Measurements from ENCODE around the gene LGMN. TPM values are rescaled to one million over a fixed set of nuclear protein-coding genes. Genes with fewer than 3 reads are reported as not detected.

The LGMN gene
- total and polyA plus RNA-seq, 2 of the 8 experiments (the other 6 are each of a cell fraction or from before 2014, with no cell fraction given) = 57.4 to 83.4 TPM

DNA sequence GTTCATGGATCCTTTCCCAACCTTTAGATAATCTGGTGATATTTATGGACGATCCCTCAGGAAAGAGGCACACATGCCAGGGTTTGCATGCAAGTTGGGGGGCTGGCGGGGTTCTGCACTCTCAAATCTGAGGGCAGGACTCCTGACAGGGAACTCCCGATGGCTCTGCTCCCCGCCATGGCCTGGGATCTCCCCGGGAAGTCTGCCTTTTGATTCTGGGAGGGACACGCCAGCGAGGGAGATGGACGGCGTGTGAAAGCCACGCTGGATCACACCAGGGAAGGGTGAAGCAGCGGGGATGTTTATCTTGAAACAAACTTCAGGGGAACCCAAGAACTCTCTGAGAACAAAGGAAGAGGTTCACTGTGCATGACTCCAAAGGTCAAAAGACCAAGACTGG lies 43.6 kb downstream of the LGMN start:
- Histone ChIP-seq H2BK15ac (ENCODE audit: low read length) (no peak overlapping the region), H2AK5ac (ENCODE audit: low read depth, low read length) (no peak overlapping the region), H3K23me2 (ENCODE audit: low read depth, low read length) (no peaks in the 10 kb centered on the region), H3K23ac (ENCODE audit: insufficient read length) (no peak overlapping the region), H2AFZ (ENCODE audit: low read length) (no peak overlapping the region), H3K4me3 (ENCODE audit: extremely low read depth in 1 of 4, insufficient read depth in 2 of 4, low read depth in 3 of 4, low read length in 4 of 4) (no peak overlapping the region), H3K9me3 (ENCODE audit: insufficient read depth in 2 of 2, low read depth in 1 of 2, low read length in 1 of 2) (no peaks in the 10 kb centered on the region), H4K91ac (replicated peaks; ENCODE audit: insufficient read length, low read length) (no peak overlapping the region), H3K56ac (replicated peaks; ENCODE audit: insufficient read length, low read depth, low read length) (no peak overlapping the region), H3K4me1 (replicated peaks in 1 of 4; ENCODE audit: control insufficient read depth in 3 of 4, insufficient read depth in 4 of 4, low read length in 3 of 4) (peaks cover 0 to 3% (median 0%) of the 10 kb centered on the region in 4 experiments; a peak in 1 of 7 replicates), H3K9ac (replicated peaks in 1 of 4; ENCODE audit: extremely low read depth in 1 of 4, low read depth in 3 of 4, low read length in 3 of 4) (no peak overlapping the region), H3K36me3 (ENCODE audit: control insufficient read depth in 2 of 4, insufficient read depth in 4 of 4, low read length in 3 of 4) (peaks cover 0 to 22% (median 1%) of the 10 kb centered on the region in 4 experiments; a peak in 5 of 8 replicates), H3K4me2 (ENCODE audit: insufficient read depth in 1 of 2, low read depth in 2 of 2, low read length in 2 of 2) (no peak overlapping the region), H3K14ac (ENCODE audit: insufficient read length) (no peak overlapping the region), H3K18ac (ENCODE audit: extremely low read depth, low read length) (no peak overlapping the region), H3K27ac (ENCODE audit: low read depth, low read length) (no peak overlapping the region), H3K27me3 (replicated peaks in 1 of 4; ENCODE audit: control insufficient read depth in 3 of 4, extremely low read depth in 1 of 4, insufficient read depth in 3 of 4, low read length in 3 of 4) (no peaks in the 10 kb centered on the region), H4K8ac (ENCODE audit: extremely low read depth, insufficient read depth, low read length) (no peak overlapping the region), H2BK5ac (ENCODE audit: low read depth, low read length) (no peak overlapping the region), H4K20me1 (replicated peaks in 1 of 2; ENCODE audit: control insufficient read depth in 1 of 2, insufficient read depth in 2 of 2, low read length in 2 of 2) (no peaks in the 10 kb centered on the region), H2BK12ac (ENCODE audit: low read depth, low read length) (no peak overlapping the region), H4K5ac (ENCODE audit: insufficient read length, low read depth, low read length) (no peak overlapping the region), H2BK120ac (replicated peaks; ENCODE audit: low read depth, low read length) (no peak overlapping the region), H3K79me2 (ENCODE audit: control insufficient read depth in 1 of 2, insufficient read depth in 2 of 2, low read length in 2 of 2) (no peaks in the 10 kb centered on the region), H3K79me1 (ENCODE audit: low read depth, low read length) (no peaks in the 10 kb centered on the region), H2BK20ac (ENCODE audit: low read length) (no peak overlapping the region), H3K4ac (replicated peaks; ENCODE audit: insufficient read length, low read depth, low read length) (no peak overlapping the region)
- WGBS, 2 experiments (ENCODE audit: extremely low coverage in 1 of 2, insufficient coverage in 1 of 2, insufficient read length in 1 of 2, insufficient replicate concordance in 2 of 2, low coverage in 1 of 2, low lambda C conversion rate in 2 of 2, missing lambda C conversion rate in 1 of 2) = 87% methylated on average over 11 of the region's 11 CpGs; no CpG with 5 or more reads in 1 of the 2 experiments
- DNase-seq (ENCODE audit: low read depth in 1 of 2, low spot score in 2 of 2) (no peak), FAIRE-seq (no peak)
- POLR2A ChIA-PET (ENCODE audit: partially characterized antibody) = no interaction called here
- CTCF ChIA-PET (ENCODE audit: partially characterized antibody) = interaction anchor here (1.2 to 2.1 kb wide), 3 partner anchors 9 to 15 kb away, joined by 3 to 5 read pairs (median 4); no protein-coding TSS in a partner anchor
- TF ChIP-seq EGR1 (IDR thresholded peaks at IDR 0.05; ENCODE audit: borderline replicate concordance, low read depth, low read length) (no peak), ATF2 (IDR thresholded peaks at IDR 0.05; ENCODE audit: low read length) (no peak), SP2 (IDR thresholded peaks at IDR 0.05; ENCODE audit: low read length) (no peak), SRF (IDR thresholded peaks at IDR 0.05; ENCODE audit: low read depth, low read length) (no peak), KDM5A (IDR thresholded peaks at IDR 0.05; ENCODE audit: low read length) (no peak), TAF7 (optimal IDR thresholded peaks at IDR 0.05; ENCODE audit: borderline replicate concordance, low read depth, low read length) (no peak), SIRT6 (IDR thresholded peaks at IDR 0.05; ENCODE audit: low read length) (no peak)
- TF ChIP-seq, protein P1, sequence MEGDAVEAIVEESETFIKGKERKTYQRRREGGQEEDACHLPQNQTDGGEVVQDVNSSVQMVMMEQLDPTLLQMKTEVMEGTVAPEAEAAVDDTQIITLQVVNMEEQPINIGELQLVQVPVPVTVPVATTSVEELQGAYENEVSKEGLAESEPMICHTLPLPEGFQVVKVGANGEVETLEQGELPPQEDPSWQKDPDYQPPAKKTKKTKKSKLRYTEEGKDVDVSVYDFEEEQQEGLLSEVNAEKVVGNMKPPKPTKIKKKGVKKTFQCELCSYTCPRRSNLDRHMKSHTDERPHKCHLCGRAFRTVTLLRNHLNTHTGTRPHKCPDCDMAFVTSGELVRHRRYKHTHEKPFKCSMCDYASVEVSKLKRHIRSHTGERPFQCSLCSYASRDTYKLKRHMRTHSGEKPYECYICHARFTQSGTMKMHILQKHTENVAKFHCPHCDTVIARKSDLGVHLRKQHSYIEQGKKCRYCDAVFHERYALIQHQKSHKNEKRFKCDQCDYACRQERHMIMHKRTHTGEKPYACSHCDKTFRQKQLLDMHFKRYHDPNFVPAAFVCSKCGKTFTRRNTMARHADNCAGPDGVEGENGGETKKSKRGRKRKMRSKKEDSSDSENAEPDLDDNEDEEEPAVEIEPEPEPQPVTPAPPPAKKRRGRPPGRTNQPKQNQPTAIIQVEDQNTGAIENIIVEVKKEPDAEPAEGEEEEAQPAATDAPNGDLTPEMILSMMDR (IDR thresholded peaks at IDR 0.05; ENCODE audit: control extremely low read depth in 1 of 3, insufficient read depth in 1 of 3, low read depth in 1 of 3, low read length in 3 of 3) = no peak
- TF ChIP-seq, protein P2, sequence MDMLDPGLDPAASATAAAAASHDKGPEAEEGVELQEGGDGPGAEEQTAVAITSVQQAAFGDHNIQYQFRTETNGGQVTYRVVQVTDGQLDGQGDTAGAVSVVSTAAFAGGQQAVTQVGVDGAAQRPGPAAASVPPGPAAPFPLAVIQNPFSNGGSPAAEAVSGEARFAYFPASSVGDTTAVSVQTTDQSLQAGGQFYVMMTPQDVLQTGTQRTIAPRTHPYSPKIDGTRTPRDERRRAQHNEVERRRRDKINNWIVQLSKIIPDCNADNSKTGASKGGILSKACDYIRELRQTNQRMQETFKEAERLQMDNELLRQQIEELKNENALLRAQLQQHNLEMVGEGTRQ (IDR thresholded peaks at IDR 0.05; ENCODE audit: low read length) = no peak

All from H1 (cell line).